Mucosa of gallbladder (tissue), 1 donor: ENCODE results near the gene CFAP97. TPM values are rescaled to one million over a fixed set of nuclear protein-coding genes. Genes with fewer than 3 reads are reported as not detected.
"Not testable (repeated sequence)": the region's sequence is repeated elsewhere in the genome, so short reads cannot be mapped to it uniquely, and the experiment has no call there.

Source experiments
- DNase-seq: peaks from one replicate; pipeline ENCODE4 v3.0.0-alpha.2; 2020; ENCODE audit warnings: low spot score
- total RNA-seq: library from RNA; stranded (reverse); gene quantifications from one replicate; pipeline ENCODE4 v1.2.1, GENCODE V29; 2021
- donor health status: DM: no; HTN: no; CAD: no.

Gene CFAP97
- total RNA-seq, 1 donor from 2014 or later = 32.9 TPM

DNA sequence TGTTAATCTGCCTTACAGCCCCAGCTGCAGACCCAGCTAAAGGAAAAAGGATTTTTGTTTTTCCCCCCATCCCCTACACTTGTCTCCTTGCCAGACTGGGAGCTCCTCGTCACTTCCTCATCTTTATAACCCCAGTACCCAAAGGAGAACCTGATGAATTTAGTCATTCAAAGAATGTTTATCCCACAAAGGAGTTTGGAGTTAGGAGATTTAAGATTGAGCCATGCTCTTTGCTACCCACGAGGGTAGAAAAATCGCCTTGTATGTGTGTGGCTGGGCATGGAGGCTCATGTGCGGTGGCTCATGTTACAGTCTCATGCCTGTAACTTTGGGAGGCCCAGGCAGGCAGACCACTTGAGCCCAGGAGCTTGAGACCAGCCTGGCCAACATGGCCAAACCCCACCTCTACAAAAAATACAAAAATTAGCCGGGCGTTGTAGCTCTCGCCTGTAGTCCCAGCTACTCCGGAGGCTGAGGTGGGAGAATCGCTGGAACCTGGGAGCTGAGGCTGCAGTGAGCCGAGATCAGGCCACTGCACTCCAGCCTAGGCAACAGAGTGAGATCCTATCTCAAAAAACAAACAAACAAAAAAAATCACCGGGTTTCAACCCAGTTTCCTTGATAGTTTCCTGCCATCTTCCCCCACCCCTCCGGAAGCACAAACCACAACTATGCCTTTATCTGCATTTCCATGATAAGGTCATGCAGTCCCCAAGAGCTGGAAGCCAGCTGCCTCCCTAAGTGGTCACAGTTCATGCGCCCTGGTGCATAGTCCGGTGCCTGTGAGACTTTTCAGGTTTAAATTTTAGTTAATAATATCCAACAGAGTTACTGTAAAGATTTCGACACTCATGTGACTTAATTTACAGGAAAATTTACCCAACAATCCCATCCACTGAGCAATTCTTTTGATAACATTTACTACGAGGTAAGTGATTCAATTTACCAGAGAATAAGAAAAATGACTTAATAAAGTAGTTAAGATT, 1.5 kb downstream of the CFAP97 start:
- DNase-seq = no peak

GRCh38 chr4:185198189-185198588, 5.6 kb downstream of the CFAP97 start:
- DNase-seq = not testable (repeated sequence)

DNA sequence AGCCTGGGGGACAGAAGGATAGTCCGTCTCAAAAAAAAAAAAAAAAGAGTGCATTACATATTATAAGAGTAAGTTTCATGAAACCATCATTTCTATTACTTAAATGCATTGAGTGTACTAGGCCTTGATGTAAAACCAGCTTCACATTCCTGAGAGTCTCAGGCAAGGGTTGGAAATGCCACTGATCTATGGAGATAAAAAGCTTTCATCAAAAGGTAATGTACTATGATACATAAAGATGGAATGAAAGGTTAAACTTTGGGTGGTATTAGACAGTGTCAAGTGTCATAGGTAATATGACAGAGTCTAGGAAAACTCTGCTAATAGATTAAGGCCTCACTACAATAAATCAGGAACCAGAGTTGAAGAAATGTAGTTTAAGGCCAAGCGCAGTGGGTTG, 7.4 kb downstream of the CFAP97 start:
- DNase-seq = no peak

DNA sequence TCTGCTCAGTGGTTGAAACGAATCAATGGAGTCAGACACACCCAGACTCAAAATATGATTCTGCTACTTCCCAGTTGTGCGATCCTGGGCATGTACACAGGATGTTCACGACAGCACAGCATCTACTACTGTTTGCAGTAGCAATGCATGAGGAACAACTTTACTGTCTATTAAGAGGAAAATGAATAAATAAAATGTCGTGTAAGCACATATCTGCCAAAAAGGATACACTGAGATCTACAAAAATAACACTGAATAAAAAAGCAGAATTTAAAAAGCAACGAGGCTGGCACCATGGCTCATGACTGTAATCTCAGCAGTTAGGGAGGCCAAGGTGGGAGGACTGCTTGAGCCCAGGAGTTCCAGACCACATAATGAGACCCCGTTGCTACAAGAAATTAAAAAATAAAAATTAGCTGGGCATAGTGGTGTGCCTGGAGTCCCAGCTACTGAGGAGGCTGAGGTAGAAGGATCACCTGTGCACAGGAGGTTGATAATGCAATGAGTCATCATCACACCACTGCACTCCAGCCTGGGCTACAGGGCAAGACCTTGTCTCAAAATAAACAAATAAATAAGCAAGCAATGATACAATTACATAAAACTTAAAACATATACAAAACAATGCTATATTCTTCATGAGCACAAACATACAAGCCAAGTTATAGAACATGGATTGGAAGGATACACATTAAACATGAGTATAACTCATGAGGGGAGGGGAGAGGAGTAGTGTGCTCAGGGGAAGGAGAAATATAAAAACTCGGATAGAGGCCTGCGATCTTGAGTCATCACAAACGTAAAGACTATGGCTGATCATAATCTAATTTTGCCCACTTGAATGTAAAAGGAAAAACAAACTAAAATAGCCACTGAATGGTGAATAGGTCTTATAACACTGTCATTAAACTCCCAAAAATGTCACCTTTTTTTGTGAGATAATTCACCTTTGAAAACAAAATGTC, 8.6 kb downstream of the CFAP97 start:
- no peak for DNase-seq

GRCh38 chr4:185192059-185192458, 11.7 kb downstream of the CFAP97 start:
- no peak for DNase-seq

- DNase-seq = no peak
Measured at GRCh38 chr4:185190306-185190856, 13.4 kb downstream of the CFAP97 start.

DNA sequence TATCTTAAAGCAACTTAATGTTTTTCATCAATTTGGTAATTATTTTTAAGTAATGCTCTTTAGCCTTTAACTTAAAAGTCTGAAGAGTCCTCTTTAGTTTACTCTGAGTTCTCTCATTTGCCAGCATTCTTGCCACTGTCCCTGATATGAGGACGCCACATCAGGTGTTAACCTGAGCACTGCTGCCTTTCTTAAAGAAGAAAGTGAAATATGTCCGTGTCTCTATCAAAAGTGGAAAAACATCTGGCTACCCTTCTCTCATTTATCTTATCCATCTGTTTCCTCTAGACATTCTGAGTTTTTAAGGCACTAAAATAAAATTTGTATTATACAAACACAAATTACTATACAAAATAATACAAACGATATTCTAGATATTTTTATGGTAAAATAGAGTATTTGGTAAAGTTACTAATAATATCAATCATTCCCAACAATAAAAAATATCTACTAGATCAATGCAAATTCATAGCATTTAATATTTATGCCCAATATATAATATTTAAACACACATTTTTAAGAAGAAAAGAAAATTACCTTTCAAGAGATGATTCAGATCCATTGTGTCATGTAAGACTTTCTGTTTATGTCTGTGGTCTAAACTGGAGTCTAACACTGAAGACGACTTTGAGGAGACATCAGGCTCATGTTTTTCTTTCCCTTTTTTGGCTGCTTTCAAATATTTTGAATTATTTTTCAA, 14.0 kb downstream of the CFAP97 start:
- DNase-seq = no peak

DNA sequence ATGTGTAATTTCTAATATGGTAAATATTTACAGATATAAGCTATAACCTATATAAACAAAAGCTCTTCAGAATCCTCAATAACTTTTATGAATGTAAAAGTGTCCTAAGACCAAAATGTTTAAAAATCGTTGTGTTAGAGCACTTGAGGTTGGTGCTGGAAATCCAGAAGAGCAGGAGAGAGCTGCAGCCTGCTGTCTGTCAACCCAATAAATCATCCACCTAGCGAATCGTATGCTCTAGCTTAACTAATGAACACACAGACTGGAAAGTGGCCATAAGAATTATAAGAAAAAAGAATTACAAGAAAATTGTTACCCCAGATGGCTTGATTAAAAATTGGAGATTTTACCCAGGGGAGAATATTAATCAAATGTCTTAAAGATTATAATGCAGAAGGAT, 17.0 kb downstream of the CFAP97 start:
- DNase-seq = no peak

GRCh38 chr4:185183622-185184281, 20.0 kb downstream of the CFAP97 start:
- DNase-seq = peak; percentile 91

DNA sequence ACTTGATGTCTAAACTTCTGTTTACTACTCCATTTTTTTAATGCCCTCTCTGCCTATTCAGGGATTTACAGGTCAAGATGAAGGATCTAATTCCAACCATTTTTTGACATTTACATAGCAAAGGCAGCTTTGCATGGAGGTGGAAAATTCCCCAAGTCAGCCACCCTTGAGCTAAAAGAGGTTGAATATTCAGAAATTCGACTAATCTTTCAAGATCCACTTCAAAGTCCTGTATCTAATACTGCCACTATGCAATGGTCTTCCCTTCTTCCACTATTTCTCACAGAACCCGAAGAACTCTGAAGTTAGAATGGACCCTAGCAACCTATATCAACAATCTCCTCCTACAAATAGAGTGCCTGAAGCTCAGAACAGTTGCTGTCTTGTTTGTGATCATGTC, 21.6 kb downstream of the CFAP97 start:
- DNase-seq = no peak

DNA sequence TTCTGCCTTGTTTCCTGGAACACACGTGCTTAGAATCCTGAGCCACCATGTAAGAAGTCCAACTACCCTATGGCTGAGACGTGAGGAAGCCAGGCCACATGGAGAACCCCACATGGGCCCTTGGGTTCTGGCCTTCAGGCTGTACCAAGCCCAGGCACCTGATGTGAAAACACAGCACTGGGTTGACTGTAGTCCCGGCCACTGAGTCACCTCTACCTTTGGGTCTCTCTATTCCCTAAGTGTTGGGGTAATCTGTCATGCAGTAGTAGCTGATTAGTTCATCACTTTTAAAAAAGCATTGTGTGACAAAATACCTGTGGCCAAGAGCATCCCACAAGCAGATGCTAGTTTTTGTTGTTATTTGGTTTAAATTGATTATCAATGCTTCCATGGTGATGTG, 24.3 kb downstream of the CFAP97 start:
- no peak for DNase-seq

DNA sequence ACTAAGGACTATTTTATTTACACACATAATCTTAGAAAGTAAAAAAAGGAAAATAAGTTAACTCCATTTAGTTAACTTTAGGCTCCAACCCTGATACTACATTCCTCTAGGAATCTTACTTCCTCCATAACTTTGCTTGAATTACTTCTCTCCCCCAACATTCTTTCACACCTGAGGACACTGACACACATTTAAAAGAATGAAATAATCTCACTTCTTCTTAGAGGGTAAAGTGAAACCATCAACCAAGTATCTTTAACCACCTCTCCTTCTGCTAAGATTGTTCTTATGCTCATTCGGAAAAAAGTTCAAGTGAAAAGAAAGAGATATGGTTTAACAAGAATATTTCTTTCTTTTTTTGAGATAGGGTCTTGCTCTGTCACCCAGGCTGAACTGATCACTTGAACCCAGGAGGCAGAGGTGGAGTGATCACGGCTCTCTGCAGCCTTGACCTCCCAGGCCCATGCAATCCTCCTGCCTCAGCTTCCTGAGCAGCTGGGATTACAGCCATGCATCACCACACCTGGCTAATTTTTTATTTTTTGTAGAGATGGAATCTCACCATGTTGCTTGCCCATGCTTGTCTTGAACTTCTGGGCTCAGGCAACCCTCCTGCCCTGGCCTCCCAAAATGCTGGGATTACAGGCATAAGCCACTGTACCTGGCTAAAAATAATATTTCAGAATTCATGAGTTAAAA, 32.3 kb downstream of the CFAP97 start:
- DNase-seq = no peak

DNA sequence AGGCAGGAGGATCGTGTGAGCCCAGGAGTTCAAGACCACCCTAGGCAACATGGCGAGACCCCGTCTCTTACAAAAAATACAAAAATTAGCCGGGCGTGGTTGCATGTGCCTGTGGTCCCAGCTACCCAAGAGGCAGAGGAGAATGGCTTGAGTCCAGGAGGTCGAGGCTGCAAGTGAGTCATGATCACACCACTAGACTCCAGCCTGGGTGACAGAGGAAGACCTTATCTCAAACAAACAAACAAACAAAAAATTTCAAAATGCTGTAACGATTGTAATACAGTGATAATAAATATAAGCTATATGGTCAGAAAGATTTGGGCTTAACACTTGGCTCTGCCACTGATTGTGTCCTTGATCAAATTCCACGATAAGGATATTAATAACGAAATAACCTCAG, 36.6 kb downstream of the CFAP97 start:
- no peak for DNase-seq

DNA sequence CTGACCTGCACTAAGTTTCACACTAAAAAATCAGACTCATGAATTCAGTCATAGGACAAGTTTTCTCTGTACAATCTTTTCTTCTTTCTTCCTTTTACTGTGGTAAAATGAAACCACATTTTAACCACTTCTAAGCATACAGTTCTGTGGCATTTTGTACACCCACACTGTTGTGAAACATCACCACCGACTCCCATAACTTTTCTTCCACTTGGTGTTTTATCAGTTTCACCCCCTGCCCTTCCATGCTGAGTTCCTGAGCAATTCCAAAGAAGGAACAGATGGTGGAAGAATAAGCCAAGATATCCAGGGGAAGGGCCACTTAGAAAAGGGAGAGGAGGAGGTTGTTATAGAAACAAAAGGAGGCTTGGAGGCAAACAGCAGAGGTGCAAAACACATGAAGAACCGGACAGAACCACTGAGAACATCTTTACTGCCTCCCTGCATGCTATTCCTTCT, 38.2 kb downstream of the CFAP97 start:
- no peak for DNase-seq

- DNase-seq = no peak
Measured at GRCh38 chr4:185151296-185151695, 52.5 kb downstream of the CFAP97 start.

DNA sequence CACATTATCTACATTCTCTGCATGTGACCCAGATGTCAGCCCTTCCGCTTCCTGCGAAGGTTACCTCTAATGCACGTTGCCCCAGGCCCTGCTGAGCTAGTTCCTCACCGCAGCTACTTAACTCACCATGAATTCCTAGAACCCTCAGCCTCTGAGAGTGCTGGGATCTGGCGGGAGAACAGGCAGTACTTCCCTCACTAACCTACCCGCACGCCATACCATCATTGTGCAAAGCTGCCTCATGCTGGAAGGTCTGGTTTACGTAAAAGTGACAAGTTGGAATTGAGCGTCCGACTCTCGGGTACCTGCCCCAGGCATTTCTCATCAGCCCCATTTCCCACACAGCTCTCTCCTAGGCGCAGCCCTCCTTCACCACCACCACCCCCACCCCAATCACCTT, 54.4 kb downstream of the CFAP97 start:
- no peak for DNase-seq

- peak; percentile 23 for DNase-seq
Measured at GRCh38 chr4:185145572-185145971, 58.2 kb downstream of the CFAP97 start.

- DNase-seq = no peak
Measured at GRCh38 chr4:185144601-185145240, 59.1 kb downstream of the CFAP97 start.

DNA sequence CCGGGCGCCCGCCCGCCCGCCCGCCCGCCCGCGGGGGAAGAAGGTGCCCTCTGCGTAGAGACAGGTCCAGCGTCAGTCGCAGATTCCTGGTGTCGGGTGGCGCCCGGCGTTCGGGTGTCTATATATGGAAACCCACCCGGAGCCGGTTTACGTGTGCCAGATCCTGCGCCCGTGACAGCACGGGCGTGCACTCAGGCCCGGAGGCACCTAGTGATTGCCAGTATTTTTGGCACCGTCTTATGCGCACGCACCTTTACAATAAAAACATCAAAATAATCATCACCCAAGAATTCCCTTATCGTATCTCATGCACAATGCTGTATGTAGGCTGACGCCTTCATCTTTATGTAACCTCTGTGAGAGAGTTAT, 60.2 kb downstream of the CFAP97 start:
- DNase-seq = peak; percentile 44
